GM12878 (cell line): Measurements from ENCODE around the gene TADA1. TPM values are rescaled to one million over a fixed set of nuclear protein-coding genes. Genes with fewer than 3 reads are reported as not detected.

Source experiments
- ATAC-seq: fragments of 200-7000 bp; cut with Tn5 transposase; 3 replicates; pipeline ENCODE4 v1.9.1; 2020; ENCODE audit warnings: mild to moderate bottlenecking, moderate library complexity
- BruUV-seq: library from RNA; stranded (reverse); fragments of 400-500 nt; replicated peaks from 2 replicates; lab custom pipeline; 2021; lab: Mats Ljungman, UMichigan
- CTCF ChIA-PET: fragments of 300-600 bp; sonication (Branson Sonifier 250); formaldehyde crosslinking; extraction: SDS; loops from one replicate; lab custom pipeline; 2021; ENCODE audit warnings: inconsistent platforms; lab: Yijun Ruan, JAX
- POLR2A ChIA-PET: fragments of 350-600 bp; formaldehyde crosslinking; extraction: SDS; loops from one replicate; lab custom pipeline; 2021; ENCODE audit warnings: inconsistent platforms; lab: Charles Lee
- RAD21 ChIA-PET: fragments of 300-600 bp; sonication (Branson Sonifier 250); formaldehyde crosslinking; loops from one replicate; lab custom pipeline; 2023; ENCODE audit warnings: antibody characterized with exemption; ENCODE audit not compliant: unreplicated experiment; lab: Charles Lee
- SMC1A ChIA-PET: fragments of 300-600 bp; sonication (Branson Sonifier 250); formaldehyde crosslinking; loops from one replicate; lab custom pipeline; 2023; ENCODE audit not compliant: unreplicated experiment, uncharacterized antibody; lab: Charles Lee
- DNase-seq: peaks from one replicate; pipeline ENCODE4 v3.0.0-alpha.2; 2011; ENCODE audit warnings: low read depth, low spot score
- FAIRE-seq: peaks from 3 replicates; lab custom pipeline; 2011; peaks lifted over from hg19 to GRCh38; lab: Jason Lieb, UNC
- H2AFZ ChIP-seq: 2 replicates; pipeline ENCODE4 v1.6.0; 2011; ENCODE audit warnings: low read depth, low read length, control low read depth; ENCODE audit not compliant: control insufficient read depth
- H3K27ac ChIP-seq: 2 replicates; pipeline ENCODE4 v1.5.1; 2011; ENCODE audit warnings: control low read depth; ENCODE audit not compliant: control insufficient read depth, insufficient read depth
- H3K27me3 ChIP-seq, 2 experiments: replicated peaks in 1 of 2; 2 replicates each; pipeline versions ENCODE4 v1.6.0 to v1.6.1; 2011; ENCODE audit warnings: low read length in 1 of 2; ENCODE audit not compliant: control insufficient read depth in 2 of 2, insufficient read depth in 2 of 2
- H3K36me3 ChIP-seq, 2 experiments: 2 replicates each; pipeline ENCODE4 v1.5.1; 2011; ENCODE audit warnings: low read length in 1 of 2; ENCODE audit not compliant: control insufficient read depth in 2 of 2, insufficient read depth in 2 of 2
- H3K4me1 ChIP-seq: 2 replicates; pipeline ENCODE4 v1.6.1; 2011; ENCODE audit warnings: mild to moderate bottlenecking, low read length, moderate library complexity, mixed read lengths; ENCODE audit not compliant: control insufficient read depth, insufficient read depth
- H3K4me2 ChIP-seq: 2 replicates; pipeline ENCODE4 v1.6.0; 2011; ENCODE audit warnings: control low read depth; ENCODE audit not compliant: control insufficient read depth, insufficient read depth
- H3K4me3 ChIP-seq: fragments of 200-600 bp; sonication (generic); 2 replicates; pipeline ENCODE4 v1.5.1; 2016
- H3K79me2 ChIP-seq: 2 replicates; pipeline ENCODE4 v1.6.0; 2011; ENCODE audit warnings: low read length; ENCODE audit not compliant: control insufficient read depth, insufficient read depth
- H3K9ac ChIP-seq: 2 replicates; pipeline ENCODE4 v1.8.0; 2011; ENCODE audit warnings: low read length, control low read depth, mixed read lengths; ENCODE audit not compliant: control insufficient read depth, insufficient read depth
- H3K9me3 ChIP-seq: replicated peaks from 3 replicates; pipeline ENCODE4 v1.5.1; 2011; ENCODE audit warnings: mild to moderate bottlenecking, low read length; ENCODE audit not compliant: control insufficient read depth, insufficient read depth
- H4K20me1 ChIP-seq: 2 replicates; pipeline ENCODE4 v1.6.0; 2011; ENCODE audit not compliant: control insufficient read depth, insufficient read depth
- BCL11A ChIP-seq: IDR thresholded peaks from 2 replicates; pipeline ENCODE4 v1.6.1; 2011; ENCODE audit warnings: low read depth, low read length
- CBX3 ChIP-seq: fragments of 200-600 bp; sonication (generic); IDR thresholded peaks from 2 replicates; pipeline ENCODE4 v1.6.1; 2016; ENCODE audit warnings: low read depth, borderline replicate concordance
- CUX1 ChIP-seq: IDR thresholded peaks from 2 replicates; pipeline ENCODE4 v1.6.1; 2012; ENCODE audit warnings: improper control_type of control experiment, low read depth, low read length; ENCODE audit not compliant: insufficient replicate concordance
- KLF5 ChIP-seq: fragments of 450-650 bp; IDR thresholded peaks from 2 replicates; pipeline ENCODE4 v1.6.1; 2014; ENCODE audit warnings: mild to moderate bottlenecking; ENCODE audit not compliant: partially characterized antibody
- NR2C2 ChIP-seq: IDR thresholded peaks from 2 replicates; pipeline ENCODE4 v1.6.1; 2011; ENCODE audit warnings: borderline replicate concordance, low read depth; ENCODE audit not compliant: control insufficient read depth, insufficient read length
- PAX8 ChIP-seq: fragments of 450-650 bp; IDR thresholded peaks from 2 replicates; pipeline ENCODE4 v1.6.1; 2017; ENCODE audit warnings: mild to moderate bottlenecking, moderate library complexity
- PKNOX1 ChIP-seq: fragments of 450-650 bp; IDR thresholded peaks from 2 replicates; pipeline ENCODE4 v1.6.1; 2016; ENCODE audit warnings: mild to moderate bottlenecking
- SIN3A ChIP-seq: IDR thresholded peaks from 2 replicates; pipeline ENCODE4 v1.6.1; 2012; ENCODE audit warnings: low read depth, low read length, improper control_type of control experiment
- ZBED1 ChIP-seq: IDR thresholded peaks from 2 replicates; pipeline ENCODE4 v1.6.1; 2016; ENCODE audit warnings: borderline replicate concordance
- ZNF24 ChIP-seq: fragments of 450-650 bp; IDR thresholded peaks from 2 replicates; pipeline ENCODE4 v1.6.1; 2017; ENCODE audit warnings: antibody characterized with exemption, mild to moderate bottlenecking
- in situ Hi-C: fragments of 300-500 bp; cut with MboI; formaldehyde crosslinking; loops from 9 replicates; pipeline ENCODE4 v1.14.3; 2018; ENCODE audit warnings: mixed read lengths
- intact Hi-C: fragments of 100-400 bp; cut with micrococcal nuclease; formaldehyde crosslinking; loops from one replicate; pipeline ENCODE4 v1.14.2; 2022; ENCODE audit not compliant: unreplicated experiment
- polyA plus RNA-seq, 11 experiments: library from polyadenylated mRNA; depleted of rRNA in 4 of 11; unstranded in 6 of 11; stranded (reverse) in 5 of 11; fragments of >200 nt; fragmentation: Nextera tagmentation in 4 of 11; fragmentation: Illumina TruSeq in 1 of 11; extraction: Ambion mirVana in 4 of 11; extraction: Trizol in 1 of 11; gene quantifications; 1 replicate in 1 of 11; 2 replicates in 10 of 11; pipeline versions ENCODE4 v1.2.1 to v1.2.3, GENCODE V29; 2011 to 2016; ENCODE audit warnings: inconsistent platforms in 2 of 11, missing spikeins in 2 of 11, low read depth in 1 of 11
- total RNA-seq, 4 experiments: library from RNA; depleted of rRNA in 3 of 4; stranded (reverse); fragments of >200 nt in 3 of 4; fragmentation: Illumina TruSeq in 1 of 4; extraction: Trizol in 1 of 4; gene quantifications; 2 replicates each; pipeline versions ENCODE4 v1.2.1 to v1.2.3, GENCODE V29; 2013 to 2021
- TF ChIP-seq, protein P1 (sequence below): fragments of 450-650 bp; IDR thresholded peaks from 2 replicates; pipeline ENCODE4 v1.6.1; 2017; ENCODE audit warnings: mild to moderate bottlenecking
- TF ChIP-seq, protein P2 (sequence below): fragments of 450-650 bp; conservative IDR thresholded peaks from 2 replicates; pipeline ENCODE4 v1.6.1; 2017; ENCODE audit warnings: mild to moderate bottlenecking, moderate library complexity

Gene TADA1
- total and polyA plus RNA-seq, 10 of the 15 experiments (the other 5 are each of a cell fraction or from before 2014, with no cell fraction given), result 15.2 to 38.6 (median 26.5) TPM

- Histone ChIP-seq H4K20me1 (no peaks in the 10 kb centered on the region), H3K36me3 (no peaks in the 10 kb centered on the region), H2AFZ (no peak overlapping the region), H3K79me2 (no peaks in the 10 kb centered on the region), H3K27ac (no peak overlapping the region), H3K9ac (no peak overlapping the region), H3K27me3 (no peaks in the 10 kb centered on the region; a peak in 2 of 4 replicates), H3K4me2 (no peak overlapping the region), H3K4me3 (no peak overlapping the region), H3K9me3 (no peaks in the 10 kb centered on the region), H3K4me1 (peaks cover 3% of the 10 kb centered on the region; the same call in 1 of the 2 replicates)
- BruUV-seq, result no TSS peak
- FAIRE-seq (no peak), DNase-seq (no peak), ATAC-seq (no peak)
- CTCF ChIA-PET, result no interaction called here
- intact Hi-C loops (no loop called here), in situ Hi-C loops (no loop called here)
- TF ChIP-seq, protein P1, sequence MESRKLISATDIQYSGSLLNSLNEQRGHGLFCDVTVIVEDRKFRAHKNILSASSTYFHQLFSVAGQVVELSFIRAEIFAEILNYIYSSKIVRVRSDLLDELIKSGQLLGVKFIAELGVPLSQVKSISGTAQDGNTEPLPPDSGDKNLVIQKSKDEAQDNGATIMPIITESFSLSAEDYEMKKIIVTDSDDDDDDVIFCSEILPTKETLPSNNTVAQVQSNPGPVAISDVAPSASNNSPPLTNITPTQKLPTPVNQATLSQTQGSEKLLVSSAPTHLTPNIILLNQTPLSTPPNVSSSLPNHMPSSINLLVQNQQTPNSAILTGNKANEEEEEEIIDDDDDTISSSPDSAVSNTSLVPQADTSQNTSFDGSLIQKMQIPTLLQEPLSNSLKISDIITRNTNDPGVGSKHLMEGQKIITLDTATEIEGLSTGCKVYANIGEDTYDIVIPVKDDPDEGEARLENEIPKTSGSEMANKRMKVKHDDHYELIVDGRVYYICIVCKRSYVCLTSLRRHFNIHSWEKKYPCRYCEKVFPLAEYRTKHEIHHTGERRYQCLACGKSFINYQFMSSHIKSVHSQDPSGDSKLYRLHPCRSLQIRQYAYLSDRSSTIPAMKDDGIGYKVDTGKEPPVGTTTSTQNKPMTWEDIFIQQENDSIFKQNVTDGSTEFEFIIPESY, result no peak
- TF ChIP-seq SIN3A (no peak), CBX3 (no peak), CUX1 (no peak), PKNOX1 (no peak), PAX8 (no peak), ZBED1 (no peak), NR2C2 (no peak), ZNF24 (no peak), BCL11A (no peak), KLF5 (no peak)
- TF ChIP-seq, protein P2, sequence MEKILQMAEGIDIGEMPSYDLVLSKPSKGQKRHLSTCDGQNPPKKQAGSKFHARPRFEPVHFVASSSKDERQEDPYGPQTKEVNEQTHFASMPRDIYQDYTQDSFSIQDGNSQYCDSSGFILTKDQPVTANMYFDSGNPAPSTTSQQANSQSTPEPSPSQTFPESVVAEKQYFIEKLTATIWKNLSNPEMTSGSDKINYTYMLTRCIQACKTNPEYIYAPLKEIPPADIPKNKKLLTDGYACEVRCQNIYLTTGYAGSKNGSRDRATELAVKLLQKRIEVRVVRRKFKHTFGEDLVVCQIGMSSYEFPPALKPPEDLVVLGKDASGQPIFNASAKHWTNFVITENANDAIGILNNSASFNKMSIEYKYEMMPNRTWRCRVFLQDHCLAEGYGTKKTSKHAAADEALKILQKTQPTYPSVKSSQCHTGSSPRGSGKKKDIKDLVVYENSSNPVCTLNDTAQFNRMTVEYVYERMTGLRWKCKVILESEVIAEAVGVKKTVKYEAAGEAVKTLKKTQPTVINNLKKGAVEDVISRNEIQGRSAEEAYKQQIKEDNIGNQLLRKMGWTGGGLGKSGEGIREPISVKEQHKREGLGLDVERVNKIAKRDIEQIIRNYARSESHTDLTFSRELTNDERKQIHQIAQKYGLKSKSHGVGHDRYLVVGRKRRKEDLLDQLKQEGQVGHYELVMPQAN, result no peak
- POLR2A ChIA-PET, result no interaction called here
- RAD21 ChIA-PET, result no interaction called here
- SMC1A ChIA-PET, result no interaction called here
Observed at GRCh38 chr1:166889776-166890175, 13.7 kb upstream of the TADA1 start.
